Measurements from ENCODE around the gene G6PD. TPM values are rescaled to one million over a fixed set of nuclear protein-coding genes. Genes with fewer than 3 reads are reported as not detected.

Gene G6PD
- total RNA-seq, 1 donor from 2014 or later = 62.8 TPM

DNA sequence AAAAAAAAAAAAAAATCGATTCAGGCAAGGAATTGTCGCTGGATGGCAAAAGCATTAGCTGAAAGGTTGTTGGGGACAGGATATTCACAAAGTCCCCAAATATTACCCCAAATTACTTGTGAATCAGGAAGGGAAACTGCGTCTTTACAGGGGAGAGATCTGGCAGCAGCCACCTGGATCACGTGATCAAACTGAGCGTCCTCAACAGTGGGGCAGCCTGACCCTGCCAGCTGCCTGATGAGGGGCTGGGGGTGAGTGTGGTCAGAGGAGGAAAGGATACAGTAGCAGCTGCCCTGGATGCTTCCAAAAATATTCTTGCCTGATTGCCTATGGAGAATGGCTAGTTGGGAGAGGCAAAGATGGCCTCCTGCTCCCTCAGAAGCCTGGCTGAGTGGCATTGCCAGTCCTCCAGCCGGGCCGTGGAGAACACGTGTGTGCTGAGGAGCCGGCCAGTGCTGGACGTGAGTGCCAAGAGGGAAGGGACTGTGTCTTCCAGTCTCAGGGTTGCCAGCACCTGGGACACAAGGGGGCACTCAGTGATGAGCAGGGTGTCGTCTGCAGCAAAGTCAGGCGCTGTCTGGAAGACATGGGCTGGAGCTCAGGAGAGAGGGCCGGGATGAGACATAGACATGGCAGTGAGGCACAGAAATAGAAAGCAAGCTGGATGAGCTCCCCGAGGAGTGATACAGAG is 64.6 kb downstream of the G6PD start:
- Histone ChIP-seq H3K27ac (ENCODE audit: low read depth, low read length) (no peak overlapping the region), H4K20me1 (ENCODE audit: insufficient read depth, low read length) (no peaks in the 10 kb centered on the region), H3K27me3 (ENCODE audit: insufficient read depth, low read length) (no peaks in the 10 kb centered on the region), H3K4me1 (ENCODE audit: insufficient read depth, low read length) (peaks cover 9% of the 10 kb centered on the region), H2AFZ (ENCODE audit: low read depth, low read length) (no peak overlapping the region), H3K79me2 (ENCODE audit: insufficient read depth, low read length) (peaks cover 12% of the 10 kb centered on the region), H3K4me3 (ENCODE audit: insufficient read depth, low read depth, low read length) (no peak overlapping the region), H3K36me3 (ENCODE audit: insufficient read depth, low read length) (no peaks in the 10 kb centered on the region), H3K4me2 (ENCODE audit: low read length) (no peak overlapping the region), H3K9ac (ENCODE audit: low read length) (no peak overlapping the region), H3K9me3 (ENCODE audit: insufficient read depth, low read depth, low read length) (no peaks in the 10 kb centered on the region)
- Mint-ChIP-seq H3K4me1 (ENCODE audit: low read depth, unreplicated experiment) (no peaks in the 10 kb centered on the region), H3K9me3 (ENCODE audit: unreplicated experiment) (no peaks in the 10 kb centered on the region), H3K4me3 (ENCODE audit: unreplicated experiment) (no peak overlapping the region), H3K36me3 (ENCODE audit: low read depth, unreplicated experiment) (peaks cover 4% of the 10 kb centered on the region), H3K27ac (ENCODE audit: unreplicated experiment) (no peak overlapping the region), H3K27me3 (ENCODE audit: low read depth, unreplicated experiment) (no peaks in the 10 kb centered on the region)
- FAIRE-seq = no peak
- TF ChIP-seq, protein P1, sequence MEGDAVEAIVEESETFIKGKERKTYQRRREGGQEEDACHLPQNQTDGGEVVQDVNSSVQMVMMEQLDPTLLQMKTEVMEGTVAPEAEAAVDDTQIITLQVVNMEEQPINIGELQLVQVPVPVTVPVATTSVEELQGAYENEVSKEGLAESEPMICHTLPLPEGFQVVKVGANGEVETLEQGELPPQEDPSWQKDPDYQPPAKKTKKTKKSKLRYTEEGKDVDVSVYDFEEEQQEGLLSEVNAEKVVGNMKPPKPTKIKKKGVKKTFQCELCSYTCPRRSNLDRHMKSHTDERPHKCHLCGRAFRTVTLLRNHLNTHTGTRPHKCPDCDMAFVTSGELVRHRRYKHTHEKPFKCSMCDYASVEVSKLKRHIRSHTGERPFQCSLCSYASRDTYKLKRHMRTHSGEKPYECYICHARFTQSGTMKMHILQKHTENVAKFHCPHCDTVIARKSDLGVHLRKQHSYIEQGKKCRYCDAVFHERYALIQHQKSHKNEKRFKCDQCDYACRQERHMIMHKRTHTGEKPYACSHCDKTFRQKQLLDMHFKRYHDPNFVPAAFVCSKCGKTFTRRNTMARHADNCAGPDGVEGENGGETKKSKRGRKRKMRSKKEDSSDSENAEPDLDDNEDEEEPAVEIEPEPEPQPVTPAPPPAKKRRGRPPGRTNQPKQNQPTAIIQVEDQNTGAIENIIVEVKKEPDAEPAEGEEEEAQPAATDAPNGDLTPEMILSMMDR (IDR thresholded peaks at IDR 0.05; ENCODE audit: insufficient read depth, low read depth, low read length) = no peak
- no peak for TF ChIP-seq EZH2 (IDR thresholded peaks at IDR 0.05; ENCODE audit: insufficient read depth, low read length)
- no peak for DNase-seq (ENCODE audit: low read depth)

Other genes starting within 250 kb of the G6PD start
- gene FLNA, start 172.2 kb downstream of the G6PD start, total RNA-seq = 2,809 and 2,978 TPM in 2 replicates
- gene EMD, start 167.6 kb downstream of the G6PD start, total RNA-seq = 75.6 and 75.7 TPM in 2 replicates
- gene RPL10, start 148.5 kb downstream of the G6PD start, total RNA-seq = 1,848 and 1,967 TPM in 2 replicates
- 35.1 and 39.1 TPM in 2 replicates for gene DNASE1L1, start 137.6 kb downstream of the G6PD start, total RNA-seq
- 16.6 and 20.7 TPM in 2 replicates for gene TAFAZZIN, start 135.3 kb downstream of the G6PD start, total RNA-seq
- 153 and 175 TPM in 2 replicates for gene ATP6AP1, start 118.2 kb downstream of the G6PD start, total RNA-seq
- 137 and 143 TPM in 2 replicates for gene GDI1, start 109.7 kb downstream of the G6PD start, total RNA-seq
- 88.0 and 100.0 TPM in 2 replicates for gene FAM50A, start 102.7 kb downstream of the G6PD start, total RNA-seq
- gene PLXNA3, start 88.6 kb downstream of the G6PD start, total RNA-seq = 117 and 149 TPM in 2 replicates
- 20.0 and 20.1 TPM in 2 replicates for gene LAGE3, start 67.6 kb downstream of the G6PD start, total RNA-seq
- gene UBL4A, start 60.2 kb downstream of the G6PD start, total RNA-seq = 25.8 and 26.2 TPM in 2 replicates
- gene SLC10A3, start 56.2 kb downstream of the G6PD start, total RNA-seq = 24.4 and 27.3 TPM in 2 replicates
- gene FAM3A, start 30.6 kb downstream of the G6PD start, total RNA-seq = 20.9 and 26.1 TPM in 2 replicates
- gene IKBKG, start 774 bp upstream of the G6PD start, total RNA-seq = 21.4 and 22.3 TPM in 2 replicates
- gene CTAG1A, start 38.3 kb upstream of the G6PD start, total RNA-seq = not detected in 2 replicates
- gene CTAG1B, start 72.4 kb upstream of the G6PD start, total RNA-seq = not detected in 2 replicates
- not detected in 2 replicates for gene CTAG2, start 106.7 kb upstream of the G6PD start, total RNA-seq
- 1.7 TPM in 2 replicates for gene GAB3, start 204.2 kb upstream of the G6PD start, total RNA-seq
- gene DKC1, start 216.0 kb upstream of the G6PD start, total RNA-seq = 52.0 and 60.5 TPM in 2 replicates